NCI-H1048 (cell line): ENCODE measurements around the gene EMX2.
A peak's percentile ranks its signal among the peaks of the same experiment; 100 is the strongest.
"Not testable (repeated sequence)": the region's sequence is repeated elsewhere in the genome, so short reads cannot be mapped to it uniquely, and the experiment has no call there.

Experiments
- DNase-seq: peaks from one replicate; lab custom pipeline; 2025; lab: John Stamatoyannopoulos, UW

Gene EMX2

DNA sequence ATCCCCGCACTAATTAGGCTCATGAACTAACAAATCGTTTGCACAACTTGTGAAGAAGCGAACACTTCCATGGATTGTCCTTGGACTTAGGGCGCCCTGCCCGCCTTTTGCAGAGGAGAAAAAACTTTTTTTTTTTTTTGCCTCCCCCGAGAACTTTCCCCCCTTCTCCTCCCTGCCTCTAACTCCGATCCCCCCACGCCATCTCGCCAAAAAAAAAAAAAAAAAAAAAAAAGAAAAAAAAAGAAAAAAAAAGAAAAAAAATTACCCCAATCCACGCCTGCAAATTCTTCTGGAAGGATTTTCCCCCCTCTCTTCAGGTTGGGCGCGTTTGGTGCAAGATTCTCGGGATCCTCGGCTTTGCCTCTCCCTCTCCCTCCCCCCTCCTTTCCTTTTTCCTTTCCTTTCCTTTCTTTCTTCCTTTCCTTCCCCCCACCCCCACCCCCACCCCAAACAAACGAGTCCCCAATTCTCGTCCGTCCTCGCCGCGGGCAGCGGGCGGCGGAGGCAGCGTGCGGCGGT lies at the start of gene EMX2:
TSS of gene EMX2 (plus strand) at position 41 of the 519 bp plus-strand sequence. CDS start 522 bp downstream, outside the sequence.
- no peak for DNase-seq

DNA sequence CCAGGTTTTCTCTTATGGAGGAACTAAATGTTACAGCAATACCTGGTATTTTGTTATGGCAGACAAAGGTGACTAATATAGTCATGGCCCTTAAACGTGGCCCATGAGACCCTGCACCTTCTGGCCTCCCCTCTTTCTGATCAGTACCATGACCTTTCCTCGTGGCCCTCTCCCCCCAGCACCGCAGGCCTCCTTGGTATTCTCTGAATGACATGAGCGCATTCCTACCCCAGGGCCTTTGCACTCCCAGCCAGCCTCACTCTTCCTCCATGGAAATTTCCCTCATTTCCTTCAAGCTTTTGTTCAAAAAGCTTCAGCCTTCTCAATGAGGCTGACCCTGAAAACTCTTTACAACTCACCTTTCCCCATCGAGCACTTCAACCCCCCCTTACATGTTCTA lies 46.5 kb upstream of the EMX2 start:
- no peak for DNase-seq

DNA sequence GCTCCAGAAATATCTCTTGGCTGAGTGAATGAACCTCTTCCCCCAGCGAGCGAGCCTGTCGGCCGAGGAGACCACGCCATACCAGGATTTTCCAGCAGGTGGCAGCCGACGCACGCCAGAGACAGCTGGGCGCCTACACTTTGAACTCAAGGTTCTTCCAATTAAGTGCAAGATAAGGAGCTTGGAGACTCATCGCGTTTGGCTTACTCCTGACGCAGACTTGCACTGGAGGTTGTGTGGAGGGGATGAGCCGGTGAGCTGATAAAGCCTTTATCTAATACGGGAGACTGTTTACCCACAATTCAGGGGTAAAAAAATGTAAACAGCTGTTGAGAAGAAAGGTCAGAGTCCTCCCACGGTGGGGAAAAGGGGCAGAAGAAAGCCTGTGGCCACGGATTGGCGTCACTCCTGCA lies 45.9 kb upstream of the EMX2 start:
- peak; percentile 15 for DNase-seq

DNA sequence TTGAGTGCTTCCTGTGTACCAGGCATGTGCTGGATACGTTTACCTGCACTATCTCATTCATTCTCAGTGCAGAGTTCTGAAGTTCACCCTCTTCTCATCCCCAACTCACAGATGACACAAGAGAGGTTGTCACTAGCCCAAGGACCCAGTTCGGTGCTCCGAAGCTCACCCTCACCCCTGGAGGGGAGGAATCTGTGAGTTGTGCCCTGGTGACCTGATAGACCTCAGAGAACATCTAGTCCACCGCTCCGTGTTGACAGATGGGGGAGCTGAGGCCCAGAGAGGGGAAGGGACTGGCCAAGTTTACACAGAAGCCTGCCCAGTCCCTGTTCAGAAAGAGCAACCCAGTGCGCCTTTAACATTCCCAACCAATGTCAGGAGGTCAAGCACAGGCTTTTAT lies 44.8 kb upstream of the EMX2 start:
- DNase-seq: no peak

DNA sequence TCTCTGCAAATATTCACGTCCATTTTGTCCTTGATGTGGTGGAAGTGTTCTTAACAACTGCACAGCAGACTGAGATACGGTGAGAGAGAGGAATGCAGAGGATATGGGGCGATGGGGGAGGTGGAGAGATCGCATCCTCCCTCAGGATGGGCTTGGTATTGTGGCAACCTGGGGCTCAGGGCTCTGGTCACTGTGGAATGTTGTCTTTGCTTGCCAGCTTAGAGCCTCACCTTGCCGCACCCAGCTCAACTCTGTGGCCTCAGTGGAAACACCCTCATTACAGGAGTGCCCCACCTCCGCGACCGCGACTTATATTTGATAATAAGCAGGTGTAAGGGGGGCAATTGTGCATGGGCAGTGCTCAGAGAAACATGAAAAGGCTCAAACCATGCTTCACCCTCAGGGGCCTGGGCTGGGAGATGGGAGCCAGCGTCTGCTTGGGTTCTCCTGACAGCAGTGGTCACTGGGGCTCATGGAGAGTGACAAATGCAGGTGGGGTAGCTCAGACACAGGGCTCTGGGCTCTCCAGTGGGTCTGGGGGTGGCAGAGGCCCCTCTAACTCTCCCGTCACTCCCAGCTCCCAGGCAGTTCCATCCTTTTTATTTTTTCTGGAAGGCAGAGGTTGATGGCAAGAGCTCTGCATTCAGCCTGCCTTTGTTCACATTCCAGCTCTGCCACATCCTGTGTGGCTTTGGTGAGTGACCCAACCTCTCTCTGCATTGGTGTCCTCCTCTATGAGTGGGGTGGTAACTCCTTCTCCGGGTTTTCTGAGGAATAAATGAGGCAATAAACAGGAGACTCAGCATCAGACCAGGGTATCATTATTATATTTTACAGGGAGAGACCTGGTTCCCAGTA lies 43.1 kb upstream of the EMX2 start:
- DNase-seq: no peak

DNA sequence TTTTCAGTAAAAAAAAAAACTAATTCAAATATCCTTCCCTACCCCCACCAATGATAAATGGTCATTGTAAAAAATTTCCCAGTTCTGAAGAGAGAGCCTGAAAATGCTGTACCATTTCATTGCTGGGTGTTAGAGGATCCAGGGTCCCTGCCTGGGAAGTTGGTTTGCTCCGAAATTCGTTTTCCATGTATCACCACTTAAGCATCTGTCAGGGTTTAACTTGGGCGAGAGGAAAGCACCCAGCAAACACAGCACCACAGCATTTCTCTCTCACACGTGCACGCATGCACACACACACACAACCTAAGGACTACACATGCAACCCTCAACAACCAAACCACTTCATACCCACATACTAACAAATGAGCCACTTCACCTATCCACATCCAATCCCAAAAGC lies 42.1 kb upstream of the EMX2 start:
- no peak for DNase-seq

DNA sequence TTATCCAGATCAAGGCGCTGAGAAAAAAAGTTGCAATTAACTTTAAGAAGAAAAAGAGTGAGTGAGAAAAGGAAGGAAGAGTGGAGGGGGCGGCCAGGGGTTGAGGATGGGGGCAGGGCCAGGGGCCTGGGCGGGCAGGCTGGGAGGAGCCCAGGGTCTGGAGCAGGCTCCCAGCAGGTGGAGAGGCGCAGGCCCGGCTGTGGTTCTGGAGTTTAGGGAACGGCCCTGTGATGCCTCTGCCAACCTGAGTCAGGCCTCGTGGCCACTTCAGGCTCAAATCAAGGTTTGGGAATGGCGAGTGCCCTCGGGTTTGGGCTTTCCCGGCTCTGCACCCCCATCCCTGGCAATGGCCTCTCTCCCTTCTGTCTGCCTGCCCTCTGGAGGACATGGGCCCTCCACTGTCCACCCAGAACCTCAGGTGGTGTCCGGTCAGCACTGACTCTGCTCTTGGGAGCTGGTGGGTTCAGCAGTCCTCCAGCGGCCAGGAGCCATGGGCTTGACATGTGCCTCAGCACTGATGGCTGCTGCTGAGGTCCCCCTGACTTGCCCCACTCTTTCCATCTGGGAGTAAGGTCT lies 41.0 kb upstream of the EMX2 start:
- DNase-seq: no peak

DNA sequence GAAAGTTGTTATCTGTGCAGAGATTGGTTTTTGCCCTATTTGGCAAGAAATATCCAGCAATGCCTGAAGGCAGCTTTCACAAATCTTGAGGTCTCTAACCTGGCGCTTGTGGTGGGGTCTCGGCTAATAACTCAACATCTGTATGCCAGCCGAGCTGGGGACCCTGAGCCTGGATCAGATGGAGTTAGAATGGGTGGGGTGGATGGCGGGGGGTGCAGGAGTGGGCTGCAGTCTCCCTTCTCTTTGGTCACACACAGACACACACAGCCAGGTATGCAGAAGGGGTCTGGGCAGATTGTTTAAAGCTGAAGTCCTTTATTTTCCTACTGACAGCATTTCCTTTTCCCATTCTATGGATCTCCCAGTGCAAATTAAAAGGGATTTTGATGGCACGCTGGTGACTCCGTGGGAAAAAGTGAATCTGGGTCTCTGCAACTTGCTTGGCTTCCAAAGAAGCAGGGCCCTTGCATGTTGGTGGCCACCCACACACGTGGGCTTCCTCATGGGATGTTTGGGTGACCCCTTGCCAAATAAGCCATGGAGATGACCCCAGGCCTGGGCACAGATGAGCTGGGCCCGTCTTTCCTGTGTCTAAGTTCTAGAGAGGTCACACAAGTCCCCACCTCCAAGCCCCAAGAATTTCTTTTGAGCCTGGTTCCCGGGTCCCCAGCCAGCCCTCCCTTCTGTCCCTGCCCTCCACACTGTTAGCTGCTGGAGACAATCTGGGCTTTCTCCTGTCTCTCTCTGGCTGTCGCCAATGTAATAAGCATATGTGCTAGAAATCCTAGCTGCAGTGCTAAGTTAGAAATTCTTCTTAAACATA lies 39.9 kb upstream of the EMX2 start:
- DNase-seq: no peak

DNA sequence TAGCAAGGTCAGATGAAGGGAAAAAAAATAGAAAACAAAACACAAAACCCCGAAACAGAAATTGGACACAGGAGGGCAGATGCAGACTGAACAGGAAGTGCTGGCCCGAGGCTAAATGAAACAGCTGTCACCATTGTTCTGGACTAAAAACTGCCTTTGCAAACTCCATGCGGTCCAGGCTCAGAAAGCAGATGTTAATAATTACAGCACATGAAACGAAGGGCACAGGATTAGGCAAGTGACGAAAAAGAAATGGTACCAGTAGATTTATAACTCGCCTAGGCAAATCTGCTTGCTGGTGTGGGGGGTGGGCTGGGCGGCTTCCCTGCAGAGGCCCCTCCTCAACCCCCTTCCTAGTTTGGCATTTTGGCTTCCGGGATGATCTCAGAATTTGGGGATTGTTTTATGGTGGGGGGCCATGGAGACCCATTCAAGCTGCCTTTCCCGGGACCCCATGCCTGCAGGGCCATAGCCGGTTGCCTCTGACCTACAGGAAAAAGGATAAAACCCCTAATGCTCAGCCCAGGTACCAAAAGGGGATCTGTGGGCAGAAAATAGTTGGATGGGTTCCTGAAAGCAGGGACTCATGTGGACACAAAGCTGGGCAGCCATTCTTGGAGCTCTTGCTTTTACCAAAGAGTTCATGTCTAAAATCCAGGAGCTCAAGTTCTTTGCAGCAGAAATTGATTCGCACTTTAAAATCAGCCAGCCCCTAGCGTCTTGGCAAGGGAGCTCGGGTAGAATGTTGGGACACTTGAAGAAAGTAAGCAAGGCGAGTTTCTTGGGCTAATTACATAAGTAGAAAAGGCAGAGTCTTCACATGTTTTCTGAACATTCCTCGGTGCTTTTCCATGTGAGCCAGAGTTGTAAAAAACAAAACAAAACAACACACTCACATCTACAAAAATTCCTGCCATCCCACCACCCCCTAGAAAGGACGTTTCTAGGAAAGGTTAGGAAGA lies 39.0 kb upstream of the EMX2 start:
- DNase-seq: no peak

DNA sequence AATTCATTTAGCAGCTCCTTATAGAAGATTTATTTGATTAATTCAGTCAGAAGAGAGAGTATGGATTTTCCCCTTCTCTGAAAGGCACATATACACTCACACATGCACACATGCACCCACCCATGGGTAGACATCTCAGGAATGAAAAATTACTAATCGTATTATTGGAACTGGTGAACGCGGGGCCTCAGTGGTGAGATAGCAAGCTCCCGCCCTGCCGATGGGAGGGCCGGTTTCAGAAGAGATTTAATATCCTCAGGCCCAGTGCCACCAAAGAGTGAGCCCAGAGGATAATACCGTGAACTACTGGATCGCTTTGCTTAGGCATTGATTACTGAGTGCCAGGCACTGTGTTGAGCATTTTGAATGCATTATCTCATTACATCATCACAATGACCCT lies 38.0 kb upstream of the EMX2 start:
- DNase-seq: no peak

DNA sequence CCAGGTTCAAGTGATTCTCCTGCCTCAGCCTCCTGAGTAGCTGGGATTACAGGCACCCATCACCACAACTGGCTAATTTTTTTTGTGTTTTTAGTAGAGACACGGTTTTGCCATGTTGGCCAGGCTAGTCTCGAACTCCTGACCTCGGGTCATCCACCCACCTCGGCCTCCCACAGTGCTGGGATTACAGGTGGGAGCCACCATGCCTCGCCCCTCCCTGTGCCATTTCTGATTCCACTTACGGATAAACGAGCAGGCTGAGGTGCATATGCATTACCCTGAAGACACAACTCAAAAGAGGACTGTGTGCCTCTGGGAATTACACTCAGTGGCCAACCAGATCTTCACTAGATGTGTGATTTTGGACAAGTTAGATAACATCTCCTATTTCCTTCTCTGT lies 35.5 kb upstream of the EMX2 start:
- not testable (repeated sequence) for DNase-seq

DNA sequence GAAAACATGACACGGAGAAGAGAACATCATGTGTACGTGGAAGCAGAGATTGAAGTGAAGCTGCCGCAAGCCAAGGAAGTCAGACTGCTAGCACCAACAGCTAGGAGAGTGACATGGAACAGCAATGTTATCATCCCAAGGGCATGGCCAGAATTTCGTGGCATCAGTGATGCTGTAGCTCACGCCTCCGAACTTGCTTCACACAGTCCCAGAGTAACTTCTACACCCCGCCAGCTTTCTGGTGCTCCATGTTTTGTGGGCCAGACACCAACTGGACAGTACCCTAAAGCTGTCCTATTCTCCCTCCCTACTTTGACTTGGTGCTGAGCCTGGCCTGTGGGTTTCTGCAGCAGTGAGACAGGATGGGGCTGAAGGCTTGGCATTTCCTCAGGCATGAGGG lies 33.0 kb upstream of the EMX2 start:
- no peak for DNase-seq

DNA sequence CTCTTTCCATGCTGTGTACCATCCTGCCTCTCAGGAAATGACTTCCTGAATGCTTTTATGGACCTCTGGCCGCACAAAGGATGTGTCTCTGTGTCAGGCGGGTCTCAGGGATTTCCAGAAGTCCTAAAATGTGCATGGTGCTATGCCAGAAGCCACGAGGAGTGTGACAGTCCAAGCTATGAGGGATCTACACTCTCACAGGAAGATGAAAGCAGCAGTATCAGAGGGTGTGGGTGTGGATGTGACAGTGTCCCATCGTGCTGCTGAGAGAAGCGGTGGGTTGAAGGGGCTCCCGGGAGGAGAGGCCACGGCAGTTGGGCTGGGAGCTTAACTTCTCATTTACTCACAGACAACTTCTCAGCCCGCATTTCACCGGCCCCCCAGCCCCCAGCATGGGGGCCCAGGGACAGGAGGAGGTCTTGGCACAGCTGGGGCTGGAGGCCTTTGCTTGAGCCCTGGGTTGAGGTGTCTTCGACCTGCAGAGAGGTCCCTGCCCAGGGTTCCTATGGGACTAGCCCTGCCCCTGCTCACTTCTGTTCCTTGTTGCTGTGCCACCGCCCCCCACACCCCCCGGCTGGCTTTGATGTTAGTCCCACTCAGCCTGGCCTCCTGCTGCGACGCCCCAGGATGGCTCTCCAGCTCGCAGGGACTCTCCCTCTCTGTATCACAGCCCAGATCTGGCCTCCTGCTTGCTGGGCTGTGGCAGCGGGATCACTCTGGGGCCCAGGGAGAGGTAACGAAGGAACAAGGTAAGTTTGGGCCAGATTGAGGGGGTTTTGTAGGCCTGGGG lies 30.8 kb upstream of the EMX2 start:
- no peak for DNase-seq

DNA sequence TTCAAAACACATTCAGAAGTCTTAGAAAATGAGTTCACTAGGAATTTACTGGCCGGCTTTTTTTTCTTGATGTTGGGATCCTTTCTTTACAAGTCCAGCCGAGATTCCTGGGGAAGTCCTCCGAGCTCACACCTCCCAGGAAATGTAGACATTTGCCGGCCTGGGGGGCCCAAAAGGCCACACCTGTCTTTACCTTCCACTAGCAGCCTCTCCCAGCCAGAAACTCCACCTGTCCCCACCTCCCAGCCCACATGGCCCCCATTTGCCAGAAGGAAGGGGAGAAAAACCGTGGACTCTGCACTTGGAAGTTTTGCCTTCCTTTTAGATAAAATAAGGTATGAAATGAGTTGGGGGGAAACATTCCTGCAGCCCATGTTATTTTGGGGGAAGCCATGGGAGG lies 27.6 kb upstream of the EMX2 start:
- no peak for DNase-seq

DNA sequence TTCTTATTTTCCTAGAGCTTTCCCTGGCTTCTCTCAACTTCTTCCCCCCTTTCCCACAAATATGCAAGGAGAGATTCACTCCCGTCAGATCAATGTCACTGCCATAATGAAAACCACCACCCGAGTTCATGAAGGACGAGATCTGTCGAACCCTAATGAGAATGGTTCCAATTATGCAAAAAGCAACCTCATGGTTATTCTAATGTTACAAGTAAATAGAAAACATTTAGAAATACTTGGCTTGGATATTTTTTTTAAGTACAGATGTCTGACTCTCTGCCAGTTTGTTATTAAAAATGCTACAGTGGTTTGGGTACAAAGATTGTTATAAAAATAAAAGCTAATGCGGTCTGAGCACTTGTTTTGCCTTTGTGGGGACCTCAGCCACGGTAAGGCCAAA lies 25.9 kb upstream of the EMX2 start:
- DNase-seq: no peak

DNA sequence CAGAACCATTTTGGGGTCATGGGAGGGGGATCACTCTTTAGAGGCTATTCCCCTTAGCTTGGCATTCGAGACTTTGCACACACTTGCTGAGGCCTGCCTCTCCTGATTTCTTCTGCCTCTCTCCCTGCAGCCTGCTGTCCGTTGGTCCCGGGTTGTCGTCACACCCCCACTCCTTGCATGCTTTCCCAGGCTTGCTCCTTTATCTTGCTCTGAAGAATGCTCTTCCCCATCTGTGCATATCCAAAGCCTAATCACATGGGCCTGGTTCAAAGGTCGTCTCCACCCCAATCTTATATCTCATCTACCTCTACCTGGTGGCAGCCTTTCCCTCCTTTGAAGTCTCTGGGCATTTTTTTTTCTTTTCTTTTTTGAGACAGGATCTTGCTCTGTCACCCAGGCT lies 24.3 kb upstream of the EMX2 start:
- no peak for DNase-seq

DNA sequence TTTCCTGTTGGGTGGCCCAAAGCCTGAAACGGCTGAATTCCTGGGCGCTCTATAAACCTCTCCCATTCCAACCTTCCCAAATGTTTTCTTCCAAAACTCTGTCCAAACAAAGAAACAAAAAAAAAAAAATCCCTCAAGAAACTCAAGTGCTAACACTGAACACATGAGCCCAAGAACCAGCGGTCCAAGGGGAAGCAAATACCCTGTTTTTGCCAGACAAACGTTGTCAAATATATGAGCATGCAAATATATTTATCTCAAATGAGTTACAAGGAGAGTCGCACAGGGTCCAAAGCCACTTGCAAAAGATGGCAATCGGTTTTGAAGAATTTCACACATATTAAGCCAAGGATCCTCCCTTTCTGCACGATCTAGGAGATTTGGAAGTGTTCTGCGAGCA lies 23.3 kb upstream of the EMX2 start:
- no peak for DNase-seq

DNA sequence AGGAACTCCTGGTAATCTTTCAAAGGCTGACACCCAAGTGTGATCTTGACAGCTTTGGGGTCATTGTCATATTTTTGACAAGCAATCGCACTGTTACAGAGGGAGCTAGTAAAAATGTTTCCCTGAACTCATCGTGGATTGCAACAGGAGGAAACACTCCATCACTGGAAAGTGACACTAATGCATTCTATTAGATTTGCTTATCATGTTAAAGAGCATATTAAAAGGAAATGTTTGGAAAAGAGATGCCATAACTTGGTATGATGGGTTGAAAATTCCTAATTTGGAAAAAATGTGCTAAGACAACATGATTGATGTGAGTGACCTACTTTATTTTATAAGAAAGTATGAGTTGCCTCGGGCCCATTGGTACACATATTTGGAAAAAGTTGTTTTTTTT lies 22.7 kb upstream of the EMX2 start:
- DNase-seq: no peak

DNA sequence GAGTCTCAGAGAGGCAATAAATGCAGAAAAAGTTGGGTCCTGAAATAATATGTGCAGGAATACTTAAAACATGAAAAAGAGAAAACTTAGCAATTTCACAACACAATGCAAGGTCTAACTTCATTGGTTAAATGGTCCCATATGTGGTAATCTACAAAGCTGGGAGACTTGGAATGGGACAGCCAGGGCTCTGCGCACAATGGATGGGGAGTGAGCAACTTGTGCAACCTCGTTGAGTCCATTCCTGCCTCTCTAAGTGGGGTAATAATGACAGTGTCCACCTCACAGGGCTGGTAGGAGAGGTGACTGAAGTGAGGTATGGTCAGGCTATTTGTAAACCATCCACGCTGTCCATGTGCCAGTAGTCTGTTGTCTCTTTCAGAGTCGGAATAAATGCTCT lies 11.8 kb upstream of the EMX2 start:
- DNase-seq: no peak

DNA sequence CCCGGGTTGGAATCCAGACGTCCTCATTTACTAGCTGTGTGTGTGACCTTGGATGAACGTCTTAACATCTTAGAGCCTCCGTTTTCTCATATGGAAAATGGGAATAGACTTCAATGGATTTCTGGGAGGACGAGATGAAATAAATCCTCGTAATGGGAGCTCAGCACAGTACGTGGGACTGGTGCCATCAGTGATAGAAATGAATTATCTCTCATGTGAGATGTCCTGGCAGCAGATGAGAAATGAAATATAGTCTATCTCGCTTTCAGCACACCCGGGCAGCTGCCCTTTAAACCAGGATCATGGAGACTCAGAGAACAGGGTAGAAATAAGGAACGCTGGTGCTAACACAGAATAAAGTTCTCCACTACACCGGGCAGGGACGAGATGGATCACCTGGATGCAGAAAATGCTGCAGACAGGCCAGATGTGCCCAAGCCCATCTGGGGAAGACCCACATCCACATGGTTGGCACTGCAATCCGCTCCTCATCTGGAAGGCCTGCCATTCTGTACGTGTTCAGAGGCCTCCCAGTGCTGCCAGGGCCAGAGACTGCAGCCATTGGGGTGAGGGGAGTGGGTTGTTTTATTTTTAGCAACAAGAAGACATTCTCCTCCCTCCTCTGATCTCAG lies 11.1 kb upstream of the EMX2 start:
- no peak for DNase-seq
